Fibroblast of villous mesenchyme (primary cell): Measurements from ENCODE around the gene ATP2A1. TPM values are rescaled to one million over a fixed set of nuclear protein-coding genes. Genes with fewer than 3 reads are reported as not detected.
"Not testable (repeated sequence)": the region's sequence is repeated elsewhere in the genome, so short reads cannot be mapped to it uniquely, and the experiment has no call there.

Source experiments
- DNase-seq: peaks from one replicate; pipeline ENCODE4 v3.0.0-alpha.2; 2010; ENCODE audit warnings: low read depth
- H3K4me3 ChIP-seq: 2 replicates; pipeline ENCODE4 v1.5.1; 2011; ENCODE audit warnings: low read depth, mild to moderate bottlenecking, low read length
- CTCF ChIP-seq: IDR thresholded peaks from 2 replicates; pipeline ENCODE4 v1.5.1; 2012; ENCODE audit warnings: low read depth, mild to moderate bottlenecking, low read length; ENCODE audit not compliant: insufficient read depth
- total RNA-seq: library from RNA; depleted of rRNA; stranded (reverse); fragments of >200 nt; gene quantifications from 2 replicates; pipeline ENCODE4 v1.2.3, GENCODE V29; 2012

Gene ATP2A1
- total RNA-seq, 1 donor: 0.43 TPM

- no peak for TF ChIP-seq CTCF
- peak; percentile 7 for DNase-seq
- H3K4me3 ChIP-seq: no peak overlapping the region
Observed at GRCh38 chr16:28882551-28883160, 4.4 kb downstream of the ATP2A1 start.

- TF ChIP-seq CTCF: no peak
- no peak for DNase-seq
- no peak overlapping the region for H3K4me3 ChIP-seq
Observed at GRCh38 chr16:28883221-28883996, 5.1 kb downstream of the ATP2A1 start.

GRCh38 chr16:28884045-28884444 is 5.8 kb downstream of the ATP2A1 start:
- H3K4me3 ChIP-seq: no peak overlapping the region
- DNase-seq: no peak
- TF ChIP-seq CTCF: no peak

GRCh38 chr16:28886945-28887344 is 8.7 kb downstream of the ATP2A1 start:
- DNase-seq: no peak
- no peak for TF ChIP-seq CTCF
- no peak overlapping the region for H3K4me3 ChIP-seq

DNA sequence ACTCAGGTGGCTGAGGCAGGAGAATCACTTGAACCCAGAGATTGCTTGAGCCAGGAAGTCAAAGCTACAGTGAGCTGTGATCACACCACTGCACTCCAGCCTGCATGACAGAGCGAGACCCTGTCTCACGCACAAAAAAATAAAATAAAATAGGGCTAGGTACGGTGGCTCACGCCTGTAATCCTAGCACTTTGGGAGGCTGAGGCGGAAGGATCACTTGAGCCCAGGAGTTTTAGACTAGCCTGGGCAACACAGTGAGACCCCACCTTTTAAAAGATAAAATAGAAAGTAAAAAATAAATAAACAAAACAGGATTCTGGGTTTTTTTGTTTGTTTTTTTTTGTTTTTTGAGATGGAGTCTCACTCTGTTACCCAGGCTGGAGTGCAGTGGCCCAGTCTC is 12.1 kb downstream of the ATP2A1 start:
- not testable (repeated sequence) for DNase-seq

GRCh38 chr16:28891964-28892890 is 13.9 kb downstream of the ATP2A1 start:
- no peak for DNase-seq
- no peak overlapping the region for H3K4me3 ChIP-seq
- no peak for TF ChIP-seq CTCF

More for the DNA sequence above, 12.1 kb downstream of the ATP2A1 start:
- H3K4me3 ChIP-seq: not testable (repeated sequence)

DNA sequence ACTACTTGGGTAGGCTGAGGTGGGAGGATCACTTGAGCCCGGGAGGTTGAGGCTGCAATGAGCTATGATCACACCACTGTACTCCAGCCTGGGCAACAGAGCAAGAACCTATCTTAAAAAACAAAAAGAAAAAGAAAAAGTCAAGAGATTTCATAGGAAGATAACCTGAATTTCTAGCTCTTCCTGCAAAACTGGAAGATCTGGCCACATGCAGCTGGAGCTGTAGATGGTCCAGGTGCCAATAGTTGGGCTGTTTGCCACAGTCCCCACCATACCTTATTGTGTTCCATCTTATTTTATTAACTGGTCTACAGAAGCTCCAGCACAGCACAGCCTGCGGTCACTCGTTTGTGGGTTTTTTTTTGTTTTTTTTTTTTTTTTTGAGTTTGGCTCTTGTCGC is 15.0 kb downstream of the ATP2A1 start:
- no peak for DNase-seq
- TF ChIP-seq CTCF: no peak
- H3K4me3 ChIP-seq: no peak overlapping the region
